ENCODE results near the gene ITGB5. TPM values are rescaled to one million over a fixed set of nuclear protein-coding genes. Genes with fewer than 3 reads are reported as not detected.

ITGB5 gene
- total and polyA plus RNA-seq, 2 donors (not counting 1 experiment from before 2014, with no cell fraction given) = 99.7 to 196 TPM

GRCh38 chr3:124788254-124788745, 98.9 kb downstream of the ITGB5 start:
- H3K4me2 ChIP-seq (ENCODE audit: extremely low read depth, insufficient read depth, low read length) = no peak overlapping the region
- no peaks in the 10 kb centered on the region for H3K36me3 ChIP-seq (ENCODE audit: control insufficient read depth, insufficient read depth, low read length)
- no peak for DNase-seq (ENCODE audit: low read depth in 2 of 2)
- no peaks in the 10 kb centered on the region for H4K20me1 ChIP-seq (ENCODE audit: control insufficient read depth, extremely low read depth, insufficient read depth, low read length)
- H3K4me1 ChIP-seq (ENCODE audit: control insufficient read depth, extremely low read depth, insufficient read depth, low read length) = peaks cover 26% of the 10 kb centered on the region
- TF ChIP-seq CTCF (conservative IDR thresholded peaks at IDR 0.05 in 1 of 2, IDR thresholded peaks at IDR 0.05 in 1 of 2; ENCODE audit: low read depth in 1 of 2, low read length in 2 of 2) = no peak
- TF ChIP-seq EZH2 (IDR thresholded peaks at IDR 0.05; ENCODE audit: low read length, missing control alignments) = no peak
- H3K4me3 ChIP-seq (replicated peaks in 1 of 4; ENCODE audit: control extremely low read depth in 1 of 4, insufficient read depth in 1 of 4, low read depth in 3 of 4, low read length in 4 of 4) = no peak overlapping the region
- no peak overlapping the region for H2AFZ ChIP-seq (ENCODE audit: low read length)
- H3K79me2 ChIP-seq (ENCODE audit: control insufficient read depth, insufficient read depth, low read length) = no peaks in the 10 kb centered on the region
- no peak overlapping the region for H3K9ac ChIP-seq (ENCODE audit: insufficient read depth, low read length)
- H3K27me3 ChIP-seq (ENCODE audit: control insufficient read depth, insufficient read depth, low read length) = no peaks in the 10 kb centered on the region
- no peak overlapping the region for H3K27ac ChIP-seq (ENCODE audit: insufficient read depth, low read length)
- no peaks in the 10 kb centered on the region for H3K9me3 ChIP-seq (ENCODE audit: control insufficient read depth, insufficient read depth, low read depth, low read length)

GRCh38 chr3:124787476-124788195, 99.5 kb downstream of the ITGB5 start:
- Histone ChIP-seq H3K4me1 (ENCODE audit: control insufficient read depth, extremely low read depth, insufficient read depth, low read length) (peaks cover 21% of the 10 kb centered on the region), H3K27ac (ENCODE audit: insufficient read depth, low read length) (no peak overlapping the region), H3K4me2 (ENCODE audit: extremely low read depth, insufficient read depth, low read length) (no peak overlapping the region), H4K20me1 (ENCODE audit: control insufficient read depth, extremely low read depth, insufficient read depth, low read length) (no peaks in the 10 kb centered on the region), H3K79me2 (ENCODE audit: control insufficient read depth, insufficient read depth, low read length) (no peaks in the 10 kb centered on the region), H3K36me3 (ENCODE audit: control insufficient read depth, insufficient read depth, low read length) (no peaks in the 10 kb centered on the region), H3K4me3 (replicated peaks in 1 of 4; ENCODE audit: control extremely low read depth in 1 of 4, insufficient read depth in 1 of 4, low read depth in 3 of 4, low read length in 4 of 4) (no peak overlapping the region), H3K9me3 (ENCODE audit: control insufficient read depth, insufficient read depth, low read depth, low read length) (no peaks in the 10 kb centered on the region), H3K9ac (ENCODE audit: insufficient read depth, low read length) (no peak overlapping the region), H2AFZ (ENCODE audit: low read length) (no peak overlapping the region), H3K27me3 (ENCODE audit: control insufficient read depth, insufficient read depth, low read length) (no peaks in the 10 kb centered on the region)
- TF ChIP-seq EZH2 (IDR thresholded peaks at IDR 0.05; ENCODE audit: low read length, missing control alignments) = no peak
- no peak for TF ChIP-seq CTCF (conservative IDR thresholded peaks at IDR 0.05 in 1 of 2, IDR thresholded peaks at IDR 0.05 in 1 of 2; ENCODE audit: low read depth in 1 of 2, low read length in 2 of 2)
- DNase-seq (ENCODE audit: low read depth in 2 of 2) = peak; percentile 39 to 76

GRCh38 chr3:124786511-124787241, 100.5 kb downstream of the ITGB5 start:
- DNase-seq (ENCODE audit: low read depth in 2 of 2) = peak; percentile 67 to 68
- Histone ChIP-seq H3K79me2 (ENCODE audit: control insufficient read depth, insufficient read depth, low read length) (no peaks in the 10 kb centered on the region), H3K36me3 (ENCODE audit: control insufficient read depth, insufficient read depth, low read length) (no peaks in the 10 kb centered on the region), H4K20me1 (ENCODE audit: control insufficient read depth, extremely low read depth, insufficient read depth, low read length) (no peaks in the 10 kb centered on the region), H3K4me1 (ENCODE audit: control insufficient read depth, extremely low read depth, insufficient read depth, low read length) (peaks cover 12% of the 10 kb centered on the region), H3K27me3 (ENCODE audit: control insufficient read depth, insufficient read depth, low read length) (no peaks in the 10 kb centered on the region), H3K27ac (ENCODE audit: insufficient read depth, low read length) (peak overlapping the region; percentile 13), H3K4me2 (ENCODE audit: extremely low read depth, insufficient read depth, low read length) (no peak overlapping the region), H3K9ac (ENCODE audit: insufficient read depth, low read length) (no peak overlapping the region), H3K4me3 (replicated peaks in 1 of 4; ENCODE audit: control extremely low read depth in 1 of 4, insufficient read depth in 1 of 4, low read depth in 3 of 4, low read length in 4 of 4) (no peak overlapping the region), H3K9me3 (ENCODE audit: control insufficient read depth, insufficient read depth, low read depth, low read length) (no peaks in the 10 kb centered on the region), H2AFZ (ENCODE audit: low read length) (no peak overlapping the region)
- TF ChIP-seq EZH2 (IDR thresholded peaks at IDR 0.05; ENCODE audit: low read length, missing control alignments) (no peak), CTCF (conservative IDR thresholded peaks at IDR 0.05 in 1 of 2, IDR thresholded peaks at IDR 0.05 in 1 of 2; ENCODE audit: low read depth in 1 of 2, low read length in 2 of 2) (peak; percentile 28 to 55)

Data from fibroblast of lung (primary cell).